A673 (cell line): ENCODE measurements around the gene IFNAR1. TPM values are rescaled to one million over a fixed set of nuclear protein-coding genes. Genes with fewer than 3 reads are reported as not detected.

Experiments used
- BruUV-seq: library from RNA; stranded (reverse); fragments of 400-500 nt; replicated peaks from 2 replicates; lab custom pipeline; 2021; lab: Mats Ljungman, UMichigan
- CTCF ChIA-PET: fragments of 300-600 bp; sonication (Branson Sonifier 250); formaldehyde crosslinking; loops from one replicate; lab custom pipeline; 2022; ENCODE audit warnings: antibody characterized with exemption; lab: Charles Lee
- POLR2A ChIA-PET: fragments of 300-600 bp; sonication (Branson Sonifier 250); formaldehyde crosslinking; loops from one replicate; lab custom pipeline; 2022; ENCODE audit warnings: antibody characterized with exemption; ENCODE audit not compliant: low non-redundant PET; lab: Charles Lee
- DNase-seq: peaks from one replicate; pipeline ENCODE4 v3.0.0-alpha.2; 2015; ENCODE audit warnings: low spot score
- H3K27ac ChIP-seq: fragments of 200-600 bp; sonication (generic); 2 replicates; pipeline ENCODE4 v1.5.1; 2016; ENCODE audit warnings: mixed run types, low read depth, mild to moderate bottlenecking, mixed read lengths, antibody characterized with exemption, low read length; ENCODE audit not compliant: poor library complexity, severe bottlenecking
- H3K27me3 ChIP-seq: fragments of 200-600 bp; sonication (generic); replicated peaks from 2 replicates; pipeline ENCODE4 v1.6.1; 2017; ENCODE audit warnings: mixed run types, low read depth, mild to moderate bottlenecking, mixed read lengths, antibody characterized with exemption, low read length; ENCODE audit not compliant: insufficient read depth, poor library complexity
- H3K36me3 ChIP-seq: fragments of 200-600 bp; sonication (generic); 2 replicates; pipeline ENCODE4 v1.6.1; 2016; ENCODE audit warnings: mixed run types, mild to moderate bottlenecking, mixed read lengths, antibody characterized with exemption, low read length; ENCODE audit not compliant: insufficient read depth, poor library complexity, severe bottlenecking
- H3K4me1 ChIP-seq: fragments of 200-600 bp; sonication (generic); 2 replicates; pipeline ENCODE4 v1.6.1; 2017; ENCODE audit warnings: mixed run types, mild to moderate bottlenecking, mixed read lengths, antibody characterized with exemption, low read length; ENCODE audit not compliant: insufficient read depth, poor library complexity, severe bottlenecking
- H3K4me3 ChIP-seq: fragments of 200-600 bp; sonication (generic); 2 replicates; pipeline ENCODE4 v1.5.1; 2016; ENCODE audit warnings: low read depth, mixed run types, mild to moderate bottlenecking, mixed read lengths, low read length; ENCODE audit not compliant: poor library complexity, severe bottlenecking
- H3K9me3 ChIP-seq: fragments of 200-600 bp; sonication (generic); 2 replicates; pipeline ENCODE4 v1.6.1; 2016; ENCODE audit warnings: mixed run types, low read depth, mild to moderate bottlenecking, mixed read lengths, antibody characterized with exemption, low read length; ENCODE audit not compliant: poor library complexity, severe bottlenecking
- CTCF ChIP-seq: fragments of 300-800, 200-600 bp; sonication (generic); conservative IDR thresholded peaks from 2 replicates; pipeline ENCODE4 v1.5.1; 2017; ENCODE audit warnings: low read depth, mild to moderate bottlenecking, antibody characterized with exemption, low read length, moderate library complexity, mixed read lengths
- EZH2 ChIP-seq: fragments of 200-600 bp; sonication (generic); IDR thresholded peaks from 2 replicates; pipeline ENCODE4 v1.6.1; 2017; ENCODE audit warnings: borderline replicate concordance, low read depth, mild to moderate bottlenecking, mixed read lengths, antibody characterized with exemption, low read length; ENCODE audit not compliant: poor library complexity, severe bottlenecking
- intact Hi-C: fragments of 100-400 bp; cut with micrococcal nuclease; formaldehyde crosslinking; loops from one replicate; pipeline ENCODE4 v1.10.0; 2022; ENCODE audit not compliant: unreplicated experiment
- total RNA-seq: library from RNA; stranded (reverse); gene quantifications from 2 replicates; pipeline ENCODE4 v1.2.3, GENCODE V29; 2021

The IFNAR1 gene
- total RNA-seq, 1 experiment from 2014 or later, result 38.1 TPM

GRCh38 chr21:33374450-33375096, 49.8 kb downstream of the IFNAR1 start:
- peaks cover 6% of the 10 kb centered on the region for H3K4me1 ChIP-seq
- no peaks in the 10 kb centered on the region for H3K27me3 ChIP-seq
- no peaks in the 10 kb centered on the region for H3K36me3 ChIP-seq
- no peaks in the 10 kb centered on the region for H3K9me3 ChIP-seq
- BruUV-seq, result no TSS peak
- DNase-seq, result peak; percentile 61
- POLR2A ChIA-PET, result no interaction called here
- TF ChIP-seq CTCF (peak; percentile 76), EZH2 (no peak)
- H3K4me3 ChIP-seq, result no peak overlapping the region
- CTCF ChIA-PET, result no interaction called here
- intact Hi-C loops, result loop anchor here (1.0 kb wide), 1 partner anchor 174 kb away; no protein-coding TSS in a partner anchor
- H3K27ac ChIP-seq, result no peak overlapping the region

GRCh38 chr21:33375101-33375644, 50.4 kb downstream of the IFNAR1 start:
- ChIA-PET CTCF (no interaction called here), POLR2A (interaction anchor here (0.6 kb wide), 1 partner anchor 145 kb away, joined by 3 read pairs; the partner anchor contains the start of gene IFNAR2)
- no TSS peak for BruUV-seq

DNA sequence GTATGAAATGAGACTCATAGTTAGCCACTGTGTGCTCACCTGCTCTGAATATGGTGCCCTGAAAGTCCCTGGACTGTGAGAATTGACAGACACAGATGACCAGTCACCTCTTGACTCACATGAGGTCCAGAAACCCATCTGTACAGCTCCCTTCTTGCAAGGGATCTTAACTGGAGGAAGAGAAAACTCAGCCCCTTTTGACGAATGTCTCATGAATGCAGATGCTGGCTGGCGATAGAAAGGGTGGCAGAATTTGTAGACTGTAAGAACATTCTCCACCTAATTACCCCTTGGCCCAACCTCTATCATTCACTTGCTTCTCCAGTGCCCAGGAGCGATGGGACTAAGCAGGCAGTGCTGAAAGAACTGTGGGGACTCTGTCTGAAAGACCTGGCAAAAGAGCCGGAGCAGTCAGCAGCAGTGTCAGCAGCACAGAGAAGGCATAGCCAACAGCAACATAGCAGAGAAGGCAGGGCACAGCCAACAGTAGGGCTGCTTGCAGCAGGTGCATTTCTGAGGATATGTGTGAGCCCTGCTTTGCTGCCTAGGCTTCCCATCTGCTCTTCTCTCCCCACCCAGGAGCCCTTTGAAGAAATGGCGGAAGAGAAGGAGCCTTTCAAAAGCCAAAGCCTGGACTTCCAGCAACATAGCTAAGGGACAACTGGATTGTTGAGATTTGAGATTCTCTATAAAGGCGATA, 52.6 kb downstream of the IFNAR1 start:
- intact Hi-C loops, result no loop called here
- no peak overlapping the region for H3K27ac ChIP-seq
- no peaks in the 10 kb centered on the region for H3K27me3 ChIP-seq
- H3K4me1 ChIP-seq, result peaks cover 19% of the 10 kb centered on the region
- no peaks in the 10 kb centered on the region for H3K9me3 ChIP-seq
- no peaks in the 10 kb centered on the region for H3K36me3 ChIP-seq
- no TSS peak for BruUV-seq
- H3K4me3 ChIP-seq, result no peak overlapping the region
- DNase-seq, result no peak
- ChIA-PET POLR2A (no interaction called here), CTCF (no interaction called here)
- no peak for TF ChIP-seq EZH2
- no peak for TF ChIP-seq CTCF

More at GRCh38 chr21:33375101-33375644, 50.4 kb downstream of the IFNAR1 start:
- no peak for TF ChIP-seq CTCF
- intact Hi-C loops, result no loop called here
- DNase-seq, result no peak
- no peak overlapping the region for H3K4me3 ChIP-seq
- no peaks in the 10 kb centered on the region for H3K36me3 ChIP-seq
- no peaks in the 10 kb centered on the region for H3K27me3 ChIP-seq
- H3K9me3 ChIP-seq, result no peaks in the 10 kb centered on the region
- H3K4me1 ChIP-seq, result peaks cover 12% of the 10 kb centered on the region
- no peak overlapping the region for H3K27ac ChIP-seq
